ENCODE results near the gene CCDC33.
A peak's percentile ranks its signal among the peaks of the same experiment; 100 is the strongest.

Gene CCDC33

DNA sequence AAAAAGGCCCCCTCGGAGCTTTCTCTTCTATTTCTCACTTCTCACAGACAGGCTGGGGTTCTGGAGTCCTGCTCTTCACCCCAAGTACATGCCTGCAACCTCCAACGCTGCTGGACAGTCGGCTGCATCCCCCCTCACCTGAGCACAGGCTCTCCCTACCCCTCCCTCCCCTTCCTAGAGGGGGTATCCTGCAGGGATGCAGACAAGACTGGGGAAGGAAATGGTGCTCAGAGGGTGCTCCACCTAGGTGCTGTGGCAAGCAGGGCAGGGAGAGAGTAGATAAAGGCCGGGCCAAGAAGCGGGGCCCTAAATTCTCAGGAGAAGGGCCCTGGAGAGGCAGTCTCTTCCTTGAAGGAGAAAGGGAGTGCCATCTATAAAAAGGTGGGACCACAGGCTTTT, 26.6 kb upstream of the CCDC33 start:
- no peak for DNase-seq

DNA sequence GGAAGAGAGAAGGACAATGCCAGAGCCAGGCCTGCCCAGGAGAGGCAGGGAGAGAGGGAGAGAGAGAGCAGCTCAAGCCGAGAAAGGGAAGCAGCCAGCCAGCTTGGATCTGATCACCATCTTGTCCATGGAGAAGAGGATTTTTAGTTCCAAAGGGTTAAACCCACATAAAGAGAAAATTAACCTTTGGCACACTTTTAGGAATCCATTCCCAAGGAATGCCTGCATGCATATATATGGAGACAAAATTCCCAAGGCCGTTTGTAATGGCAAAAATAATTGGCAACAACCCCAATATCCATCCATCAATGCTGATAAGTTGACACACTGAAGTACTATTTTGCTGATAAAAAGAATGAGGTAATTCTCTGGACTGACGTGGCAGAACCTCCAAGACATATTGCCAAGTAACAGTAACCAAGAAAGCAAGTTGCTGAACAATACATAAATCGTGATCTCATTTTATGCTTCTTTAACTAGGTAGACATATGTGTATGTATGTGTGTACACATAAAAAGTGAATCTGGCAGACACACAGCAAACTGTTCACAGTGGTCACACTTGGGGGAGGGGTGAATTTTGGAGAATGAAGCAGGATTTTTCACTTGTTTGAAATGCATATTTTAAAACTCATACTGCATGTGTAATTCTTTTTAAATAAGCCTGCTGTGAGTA, 26.0 kb upstream of the CCDC33 start:
- no peak for DNase-seq

DNA sequence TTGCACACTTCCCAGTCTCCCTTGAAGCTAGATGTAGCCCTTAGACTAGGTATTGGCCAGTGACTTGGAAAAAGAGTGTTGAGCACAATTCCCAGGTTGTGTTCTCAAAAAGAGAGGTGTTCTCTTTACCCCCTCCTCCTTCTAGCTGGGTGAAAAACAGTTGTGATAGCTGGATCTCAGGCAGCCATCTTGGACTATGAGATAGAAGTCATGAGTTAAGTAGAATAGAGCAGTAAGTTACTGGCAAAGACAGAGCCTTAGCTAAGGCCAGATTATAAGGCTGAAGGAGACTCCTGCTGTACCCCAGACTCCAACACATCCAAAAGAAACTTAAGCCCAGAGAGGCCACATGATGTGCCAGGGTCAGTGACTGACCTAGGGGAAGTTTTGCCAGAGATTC, 25.4 kb upstream of the CCDC33 start:
- no peak for DNase-seq

DNA sequence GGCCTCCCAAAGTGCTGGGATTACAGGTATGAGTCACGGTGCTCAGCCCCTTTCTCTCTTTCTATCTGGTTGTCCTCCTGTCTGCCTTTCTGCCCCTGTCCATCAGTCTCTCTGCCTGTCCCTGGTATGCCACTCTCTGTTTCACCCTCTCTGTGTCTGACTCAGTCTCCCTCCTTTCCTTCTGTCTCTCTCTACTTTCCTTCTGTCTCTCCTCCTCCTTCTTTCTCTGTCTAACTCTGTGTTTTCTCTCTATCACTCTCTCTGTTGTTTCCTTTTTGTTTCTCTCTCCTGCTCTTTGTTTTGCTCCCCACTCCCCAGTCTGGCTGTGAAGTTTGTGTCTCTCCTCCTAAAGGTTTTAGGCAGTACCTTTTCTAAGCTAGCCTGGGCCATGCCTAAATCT, 24.5 kb upstream of the CCDC33 start:
- no peak for DNase-seq

DNA sequence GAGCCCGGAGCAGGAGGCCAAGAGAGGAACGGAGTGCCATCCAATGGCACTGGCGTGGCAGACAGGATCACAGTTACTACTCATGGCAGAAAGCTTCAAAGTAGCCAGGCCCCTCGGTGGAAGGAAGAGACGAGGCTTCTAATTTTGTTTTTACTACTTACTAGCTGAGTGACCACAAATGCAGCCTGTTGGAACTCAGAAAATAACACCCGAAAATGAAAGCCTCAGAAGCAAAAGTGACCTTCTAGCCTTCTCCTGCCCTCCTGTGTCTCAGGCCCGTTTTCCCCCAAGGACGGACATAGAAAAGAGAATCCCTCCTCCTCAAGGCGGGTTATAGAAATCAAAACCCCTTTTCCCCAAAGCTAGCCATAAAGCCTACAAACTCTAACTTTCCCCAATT, 23.6 kb upstream of the CCDC33 start:
- no peak for DNase-seq

DNA sequence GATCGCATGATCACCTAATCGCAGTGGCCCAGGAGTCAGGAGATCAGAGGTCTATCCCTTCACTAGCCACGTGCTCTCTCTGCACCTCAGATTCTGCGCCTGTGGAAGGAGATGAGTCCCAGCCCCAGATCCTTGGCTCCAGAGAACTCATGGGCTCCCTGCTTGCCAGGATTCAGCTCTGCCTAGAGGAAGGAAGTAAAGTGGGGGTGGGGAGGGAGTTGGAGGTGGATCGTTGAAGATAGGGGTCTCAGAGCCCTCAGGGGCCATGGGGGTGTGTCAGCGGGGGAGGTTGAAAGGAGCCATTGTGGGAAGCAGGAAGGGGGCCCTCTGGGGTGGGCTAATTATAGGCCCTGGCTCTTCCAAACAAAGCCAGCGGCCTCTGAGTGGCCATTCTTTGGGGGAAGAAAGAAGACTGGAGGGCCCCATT, 22.3 kb upstream of the CCDC33 start:
- no peak for DNase-seq

DNA sequence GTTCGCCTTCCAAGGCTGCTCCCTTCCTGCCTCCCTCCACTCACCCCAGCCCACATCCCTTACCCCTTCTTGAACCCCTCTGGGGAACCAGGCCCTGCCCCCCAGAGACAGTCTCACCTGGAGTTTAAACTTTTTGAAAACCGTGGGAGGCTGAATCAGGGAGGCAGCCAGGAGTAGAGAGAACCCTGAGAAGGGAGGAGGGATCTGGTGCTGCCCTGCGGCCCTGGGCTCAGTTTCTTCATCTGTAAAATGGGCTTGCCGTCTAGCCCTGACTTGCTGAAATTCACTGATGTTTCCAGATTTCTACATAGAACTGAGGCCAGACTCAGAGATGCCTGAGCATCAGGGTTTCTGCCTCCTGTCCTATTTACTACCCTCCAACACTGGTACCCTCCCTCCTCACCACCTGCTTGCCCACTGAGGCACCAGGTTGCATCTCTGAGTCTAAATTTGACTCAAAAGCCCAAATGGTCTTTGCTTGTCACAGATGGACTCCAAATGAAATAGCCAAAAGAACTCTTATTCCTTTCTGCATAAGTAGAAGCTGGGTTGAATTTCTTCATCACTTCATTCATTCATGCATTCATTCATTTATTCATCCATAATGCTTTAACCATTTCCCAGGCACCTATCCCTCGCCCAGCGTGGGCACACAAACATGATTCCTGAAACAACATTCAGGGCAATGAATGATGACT, 21.7 kb upstream of the CCDC33 start:
- no peak for DNase-seq

DNA sequence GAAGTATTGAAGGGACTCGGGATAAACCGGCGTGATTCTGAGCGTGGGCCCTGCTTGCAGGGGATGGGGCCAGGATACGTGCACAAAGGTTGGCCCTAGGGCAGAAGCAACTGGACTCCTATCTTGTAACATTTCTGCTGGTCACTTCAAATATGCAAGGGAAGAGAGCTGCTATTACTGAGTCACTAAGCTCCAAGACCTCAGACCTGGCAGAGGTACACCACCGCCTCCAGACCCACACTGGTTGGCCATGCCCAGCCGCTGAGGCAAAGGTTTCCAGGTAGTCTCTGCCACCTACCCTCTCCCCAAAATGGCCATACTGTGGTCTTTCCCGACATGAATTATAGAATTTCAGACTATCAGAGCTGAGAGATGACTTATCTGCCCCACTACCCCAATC, 20.2 kb upstream of the CCDC33 start:
- DNase-seq: no peak

DNA sequence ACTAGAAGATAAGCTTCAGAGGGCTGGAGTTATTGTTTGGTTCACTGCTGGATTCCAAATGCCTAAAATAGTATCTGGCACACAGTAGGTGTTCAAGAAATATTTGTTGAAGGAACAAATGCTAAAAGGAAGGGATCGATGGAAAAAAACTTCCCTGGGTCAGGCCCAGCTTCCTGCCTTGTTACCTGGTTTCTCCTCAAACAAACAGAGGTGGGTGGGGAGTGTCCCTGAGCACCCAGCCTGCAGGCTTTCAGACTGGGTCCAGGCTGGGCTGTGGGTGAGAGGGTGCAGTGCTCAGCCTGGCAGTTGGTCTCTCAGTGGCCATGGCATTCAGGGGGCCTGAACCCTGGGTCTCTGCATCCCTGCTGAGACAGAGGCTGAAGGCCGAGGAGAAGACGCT, 19.2 kb upstream of the CCDC33 start:
- no peak for DNase-seq

DNA sequence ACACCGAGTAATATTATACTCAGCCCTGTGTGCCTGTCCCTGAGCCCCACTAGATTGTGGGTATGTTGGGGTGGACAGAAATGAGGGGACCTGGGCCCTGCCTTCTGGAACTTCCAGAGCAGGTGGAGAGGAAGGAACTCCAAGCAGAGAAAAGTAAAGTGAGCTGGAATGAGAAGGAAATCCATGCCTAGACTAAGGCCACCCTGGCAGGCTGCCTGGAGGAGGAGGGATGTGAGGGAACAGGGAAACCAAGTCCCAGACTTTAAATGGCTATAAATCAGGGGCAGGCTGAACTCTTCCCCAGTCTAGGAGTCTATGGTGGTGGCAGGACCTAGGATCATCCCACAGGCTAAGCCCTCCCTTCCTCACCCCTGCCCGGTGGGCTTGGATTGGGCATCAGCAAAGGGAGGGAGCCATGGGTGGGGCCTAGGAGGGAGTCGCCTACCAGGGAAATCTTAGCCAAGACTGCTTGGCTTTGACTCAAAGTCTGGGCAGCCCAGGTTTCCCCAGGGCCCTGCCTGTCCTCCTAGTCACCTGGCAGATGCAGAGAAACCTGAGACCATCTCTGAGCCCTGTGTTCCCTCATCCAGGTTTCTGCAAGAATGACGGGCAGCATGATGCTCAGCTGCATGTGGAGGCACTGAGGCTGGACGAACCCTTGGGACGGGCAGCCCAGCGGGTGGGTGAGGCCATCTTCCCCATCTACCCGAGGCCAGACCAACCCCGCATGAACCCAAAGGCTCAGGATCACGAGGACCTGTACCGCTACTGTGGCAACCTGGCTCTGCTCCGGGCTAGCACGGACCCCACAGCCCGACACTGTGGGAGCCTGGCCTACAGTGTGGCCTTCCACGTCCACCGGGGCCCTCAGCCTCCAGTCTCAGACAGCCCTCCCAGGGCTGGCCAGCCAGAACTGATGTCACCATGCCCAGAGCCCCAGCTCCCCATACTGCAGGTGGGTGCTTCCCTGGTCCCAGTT, 17.9 kb upstream of the CCDC33 start:
- DNase-seq: no peak

DNA sequence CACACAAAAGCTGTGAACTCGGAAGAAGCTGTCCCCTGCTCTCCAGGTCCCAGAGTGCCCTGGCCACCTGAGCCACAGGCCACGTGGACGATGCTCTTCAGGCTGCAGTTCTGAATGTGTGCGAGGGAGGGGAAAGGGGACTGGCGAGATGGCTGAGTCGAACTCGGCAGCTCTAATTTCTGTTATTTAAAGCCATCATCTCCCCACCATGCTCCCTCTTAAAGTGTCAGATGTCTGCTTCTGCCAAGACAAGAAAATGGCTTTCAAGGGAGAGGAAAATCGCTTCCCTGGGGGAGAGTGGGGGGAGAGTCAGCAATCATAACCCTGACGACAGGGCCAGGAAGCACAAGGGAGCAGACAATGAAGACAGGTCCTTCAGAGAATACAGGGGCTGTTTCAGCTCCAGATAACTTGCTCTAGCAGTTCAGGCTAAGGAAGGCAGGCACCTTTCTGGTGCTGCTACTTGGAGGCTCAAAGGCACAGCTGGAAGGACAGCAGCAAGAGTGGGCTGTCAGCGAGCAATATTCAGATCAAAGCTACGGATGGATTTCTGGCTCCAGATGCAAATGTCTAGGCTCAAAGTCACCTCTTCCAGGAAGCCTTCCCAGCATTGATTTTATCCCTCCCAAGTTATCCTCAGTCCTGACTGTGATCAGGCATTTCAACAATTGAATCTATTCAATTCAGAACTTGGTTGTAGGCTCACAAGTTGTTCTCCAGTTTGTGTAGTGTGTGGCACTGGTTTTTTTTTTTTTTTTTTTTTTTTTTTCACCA, 15.5 kb upstream of the CCDC33 start:
- peak; percentile 32 for DNase-seq

DNA sequence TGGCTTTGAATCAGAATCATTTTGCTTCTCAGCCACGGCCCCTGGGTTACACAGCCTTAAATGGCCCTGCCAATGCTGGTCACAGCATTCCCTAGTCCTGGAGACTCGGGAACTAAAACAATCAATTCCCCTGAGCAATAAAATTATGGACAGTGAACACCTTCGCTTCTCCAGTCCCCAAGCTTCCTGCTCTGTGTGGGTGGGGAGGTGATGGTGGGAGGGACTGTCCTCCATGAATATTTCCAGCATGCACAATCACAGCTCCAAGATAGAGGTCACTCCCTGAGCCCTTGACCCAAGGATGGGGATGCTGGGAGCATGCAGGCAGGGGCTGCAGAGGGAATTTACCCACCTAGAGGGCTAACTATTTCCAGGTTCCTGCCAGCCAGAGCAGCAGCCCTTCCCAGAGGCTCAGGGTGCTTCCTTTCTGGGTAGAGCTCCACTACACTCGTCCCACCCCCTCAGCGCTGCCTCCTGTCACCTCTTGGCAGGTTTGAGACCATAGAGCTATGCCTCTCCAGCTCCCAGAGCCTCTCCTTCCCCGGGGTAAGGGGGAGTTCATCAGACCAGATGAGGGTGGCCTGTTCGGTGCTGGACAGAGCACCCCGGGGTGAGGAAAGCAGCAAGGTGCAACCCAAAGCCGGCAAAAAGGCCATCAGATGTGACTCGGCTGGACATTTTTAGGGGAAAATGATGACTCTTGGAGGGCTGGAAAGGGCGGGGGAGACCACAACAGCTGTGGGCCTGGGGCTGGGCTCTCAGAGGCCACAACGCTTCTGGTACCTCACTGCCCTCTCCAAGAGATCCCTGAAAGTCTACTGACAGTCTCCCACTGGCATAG, 14.5 kb upstream of the CCDC33 start:
- DNase-seq: no peak

DNA sequence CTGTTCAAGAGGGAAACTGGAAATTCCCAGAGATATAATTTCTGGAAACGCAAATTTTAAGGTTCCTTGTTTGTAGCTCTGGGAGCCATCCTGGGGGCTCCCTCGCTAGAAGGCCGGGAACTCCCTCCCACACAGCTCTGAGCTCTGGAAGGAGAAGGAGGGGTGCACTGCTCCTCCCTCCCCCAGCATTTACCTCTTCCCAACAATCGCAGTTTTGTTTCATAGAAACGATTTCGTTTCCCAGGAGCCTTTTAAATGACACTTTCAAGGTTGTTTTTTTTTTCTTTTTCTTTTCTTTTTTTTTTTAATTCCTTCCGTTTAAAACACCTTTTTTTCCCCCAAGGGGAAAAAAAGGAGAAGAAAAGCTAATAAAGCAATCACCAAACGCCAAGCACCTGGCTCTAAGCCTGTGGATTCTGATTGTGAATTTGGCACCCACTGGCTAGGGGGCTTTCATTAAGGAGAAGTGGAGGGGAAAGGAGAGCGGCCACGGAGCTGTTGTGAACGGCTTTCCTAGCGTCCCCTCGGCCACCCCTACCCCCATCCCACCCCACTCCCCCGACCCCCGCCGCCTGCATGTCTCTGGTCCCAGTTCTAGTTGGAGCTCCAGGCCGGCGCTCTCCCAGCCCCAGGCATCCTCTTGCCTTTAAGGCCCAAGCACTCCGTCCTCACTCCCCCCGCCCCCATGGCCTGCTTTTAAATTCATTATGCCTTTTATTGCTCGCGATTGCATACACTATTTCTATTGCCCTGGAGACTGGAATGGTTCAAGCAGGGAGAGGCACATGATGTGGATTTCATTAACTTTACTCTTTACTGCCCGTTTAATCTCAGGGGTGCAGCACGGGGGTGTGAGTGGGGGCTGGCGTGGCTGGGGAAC, 13.6 kb upstream of the CCDC33 start:
- DNase-seq: no peak

DNA sequence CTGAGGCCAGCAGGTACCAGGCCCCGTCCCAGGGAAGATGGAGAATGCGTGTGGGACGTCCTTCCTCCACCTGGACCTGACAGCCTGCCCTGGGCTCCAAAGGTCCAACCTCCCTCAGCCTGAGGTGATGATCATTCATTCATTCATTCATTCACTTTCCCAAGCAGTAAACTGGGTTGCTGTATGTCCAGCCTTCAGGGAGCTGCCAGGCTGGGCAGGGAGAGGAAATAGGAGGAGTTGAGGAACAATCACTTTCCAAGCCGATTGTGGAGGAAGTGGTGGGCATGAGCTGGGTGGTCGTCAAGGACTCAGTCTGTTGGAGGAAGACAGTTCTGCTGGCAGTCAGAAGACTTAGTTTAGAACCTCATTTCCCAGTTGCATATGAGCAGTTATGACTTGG, 10.2 kb upstream of the CCDC33 start:
- DNase-seq: no peak

DNA sequence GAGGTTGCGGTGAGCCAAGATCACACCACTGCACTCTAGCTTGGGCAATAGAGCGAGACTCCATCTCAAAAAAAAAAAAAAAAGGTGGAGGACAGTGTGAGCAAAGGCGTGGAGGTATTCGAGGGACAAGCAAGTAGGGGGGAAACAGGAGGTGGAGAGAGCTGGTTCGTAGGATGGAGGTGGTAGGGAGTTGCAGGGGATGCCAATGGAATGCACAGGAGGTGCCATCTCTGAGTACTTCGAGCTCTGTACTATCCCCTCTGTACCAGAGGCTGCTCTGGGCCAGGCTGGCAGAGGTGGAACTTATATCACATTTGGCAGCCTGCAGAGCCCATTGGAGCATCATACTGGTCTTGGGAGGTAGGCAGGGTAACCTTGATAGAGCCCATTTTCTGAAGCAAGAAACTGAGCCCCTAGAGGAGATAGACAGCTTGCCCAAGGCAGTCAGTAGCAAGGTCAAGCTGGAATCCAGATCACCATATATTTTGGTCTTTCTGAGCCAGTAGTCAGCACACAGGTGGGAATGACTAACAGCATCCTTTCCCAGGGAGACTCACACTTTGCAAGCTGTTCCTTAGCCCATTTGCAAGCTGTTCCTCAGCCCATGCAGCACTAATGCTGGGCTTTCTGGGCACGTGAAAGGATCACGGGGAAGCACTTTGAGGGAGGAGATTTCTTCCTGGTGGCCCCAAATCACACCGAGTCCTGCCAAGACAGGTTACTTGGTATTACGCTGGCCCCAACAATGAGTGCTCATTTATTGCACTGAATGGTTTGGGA, 9.2 kb upstream of the CCDC33 start:
- no peak for DNase-seq

DNA sequence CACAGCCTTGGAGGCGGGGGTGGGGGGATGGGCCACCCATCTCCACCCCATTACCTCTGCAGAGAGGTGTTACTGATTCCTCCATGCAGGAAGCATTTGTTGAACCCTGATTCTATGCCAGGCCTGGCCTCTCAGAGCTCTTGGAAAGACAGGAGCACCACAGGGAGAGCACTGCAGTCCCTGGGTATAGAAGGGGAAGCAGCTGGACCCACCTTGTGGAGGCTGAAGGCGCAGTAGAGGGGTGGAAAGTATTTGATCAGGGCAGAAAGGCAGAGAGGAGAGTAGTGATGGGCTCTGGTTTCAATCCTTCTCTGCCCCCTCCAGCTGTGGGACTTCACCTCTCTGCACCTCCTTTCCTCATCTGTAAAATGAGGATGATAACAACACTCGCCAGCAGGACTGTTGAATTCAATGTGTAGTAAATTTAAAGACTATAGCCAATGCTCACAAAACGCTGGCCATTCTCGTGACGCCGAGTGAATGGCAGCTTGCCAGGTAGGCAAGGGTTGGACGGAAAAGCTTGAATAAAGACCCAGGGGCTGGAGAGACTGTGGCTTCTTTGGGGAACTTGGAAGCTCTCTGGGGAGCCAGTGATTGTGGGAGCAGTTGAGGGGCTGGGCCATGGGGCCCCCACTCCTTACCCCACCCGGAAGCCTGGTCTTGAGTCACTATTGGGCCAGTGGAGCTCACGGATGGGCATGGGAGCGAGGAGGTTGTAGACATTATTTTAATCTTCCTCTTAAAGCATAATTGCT, 8.0 kb upstream of the CCDC33 start:
- DNase-seq: peak; percentile 21

DNA sequence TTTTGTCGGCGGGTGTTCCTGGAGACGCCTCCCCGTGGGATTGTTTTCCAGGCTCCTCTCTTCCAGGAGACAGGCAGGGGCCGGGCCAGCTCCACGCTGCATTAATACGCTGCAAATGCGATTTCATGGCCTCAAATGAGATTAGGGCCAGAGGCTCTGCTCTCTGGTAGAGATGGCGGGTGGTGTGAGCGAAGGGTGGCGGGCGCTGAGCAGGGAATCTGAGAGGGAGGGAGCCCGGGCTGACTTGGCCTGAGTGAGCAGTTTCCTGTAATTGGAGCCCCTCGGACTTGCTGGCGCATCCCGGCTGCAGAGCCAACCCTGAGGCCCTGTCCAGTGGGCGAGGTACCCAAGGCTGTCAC, 7.4 kb upstream of the CCDC33 start:
- DNase-seq: peak; percentile 24

DNA sequence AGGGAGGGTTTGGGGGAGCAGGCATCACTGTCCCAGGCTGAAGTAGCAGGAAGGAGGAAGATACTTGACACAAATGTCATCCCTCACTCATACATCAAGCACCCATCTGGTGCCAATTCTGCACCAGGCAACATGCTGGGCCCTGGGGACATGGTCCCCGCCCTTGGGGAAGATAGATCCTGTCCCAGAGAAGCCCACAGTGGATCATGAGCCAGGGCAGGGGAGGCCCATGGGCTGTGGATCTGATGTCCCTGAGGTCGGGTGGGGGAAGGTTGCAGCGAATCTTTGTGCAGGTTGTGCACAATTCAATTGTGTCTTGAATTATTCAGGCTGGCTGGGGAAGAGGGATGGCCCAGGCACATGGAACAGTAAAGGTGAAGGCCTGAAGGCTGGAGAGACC, 6.4 kb upstream of the CCDC33 start:
- DNase-seq: no peak

DNA sequence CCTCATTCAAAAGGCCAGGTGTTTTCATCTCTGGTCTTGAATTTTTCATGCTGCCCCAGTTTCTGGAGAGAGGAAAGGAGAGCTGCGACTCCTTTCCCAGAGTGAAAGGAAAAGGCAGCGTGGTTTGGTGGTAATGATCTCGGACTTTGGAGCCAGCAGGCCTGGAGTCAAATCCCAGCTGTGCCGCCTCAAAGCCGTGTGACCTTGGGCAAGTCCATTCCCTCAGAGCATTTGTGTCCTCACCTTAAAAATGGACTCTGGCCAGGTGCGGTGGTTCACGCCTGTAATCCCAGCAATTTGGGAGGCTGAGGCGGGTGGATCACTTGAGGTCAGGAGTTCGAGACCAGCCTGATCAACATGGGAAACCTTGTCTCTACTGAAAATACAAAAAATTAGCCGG, 4.7 kb upstream of the CCDC33 start:
- DNase-seq: no peak
